Measurements from ENCODE around the gene PCOLCE2. TPM values are rescaled to one million over a fixed set of nuclear protein-coding genes. Genes with fewer than 3 reads are reported as not detected.
A peak's percentile ranks its signal among the peaks of the same experiment; 100 is the strongest.

The PCOLCE2 gene
- total RNA-seq, 1 experiment from 2014 or later: 13.5 TPM

GRCh38 chr3:142784228-142784627 is 104.7 kb downstream of the PCOLCE2 start:
- POLR2A ChIA-PET: no interaction called here

DNA sequence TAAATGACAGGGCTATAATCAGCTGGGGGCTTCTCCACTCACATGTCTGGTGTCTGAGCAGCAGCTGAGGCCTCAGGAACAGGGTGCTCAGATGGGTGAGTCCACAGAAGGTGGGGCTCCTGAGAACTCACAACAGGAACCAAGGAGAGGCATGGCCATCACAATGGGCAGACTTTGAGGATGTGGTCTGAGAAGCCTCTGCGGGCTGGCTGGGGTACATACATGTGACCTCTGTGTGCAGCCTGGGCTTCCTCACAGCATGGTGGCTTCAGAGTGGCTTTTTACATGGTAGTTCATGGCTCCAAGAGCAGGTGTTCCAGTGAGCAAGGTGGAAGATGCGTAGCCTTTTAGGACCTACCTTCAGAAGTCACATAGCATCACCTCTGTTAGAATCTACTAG is 106.3 kb downstream of the PCOLCE2 start:
- Mint-ChIP-seq H3K4me1 (no peaks in the 10 kb centered on the region), H3K36me3 (no peaks in the 10 kb centered on the region), H3K9me3 (no peaks in the 10 kb centered on the region), H3K27ac (no peak overlapping the region), H3K27me3 (ENCODE audit: low read depth) (no peaks in the 10 kb centered on the region), H3K4me3 (no peak overlapping the region)
- CTCF ChIA-PET: no interaction called here
- POLR2A ChIA-PET: no interaction called here
- ATAC-seq (0 out of 2 replicates have a peak, but pooled peaks have one; percentile 32), DNase-seq (ENCODE audit: low spot score) (no peak)
- TF ChIP-seq, protein P1, sequence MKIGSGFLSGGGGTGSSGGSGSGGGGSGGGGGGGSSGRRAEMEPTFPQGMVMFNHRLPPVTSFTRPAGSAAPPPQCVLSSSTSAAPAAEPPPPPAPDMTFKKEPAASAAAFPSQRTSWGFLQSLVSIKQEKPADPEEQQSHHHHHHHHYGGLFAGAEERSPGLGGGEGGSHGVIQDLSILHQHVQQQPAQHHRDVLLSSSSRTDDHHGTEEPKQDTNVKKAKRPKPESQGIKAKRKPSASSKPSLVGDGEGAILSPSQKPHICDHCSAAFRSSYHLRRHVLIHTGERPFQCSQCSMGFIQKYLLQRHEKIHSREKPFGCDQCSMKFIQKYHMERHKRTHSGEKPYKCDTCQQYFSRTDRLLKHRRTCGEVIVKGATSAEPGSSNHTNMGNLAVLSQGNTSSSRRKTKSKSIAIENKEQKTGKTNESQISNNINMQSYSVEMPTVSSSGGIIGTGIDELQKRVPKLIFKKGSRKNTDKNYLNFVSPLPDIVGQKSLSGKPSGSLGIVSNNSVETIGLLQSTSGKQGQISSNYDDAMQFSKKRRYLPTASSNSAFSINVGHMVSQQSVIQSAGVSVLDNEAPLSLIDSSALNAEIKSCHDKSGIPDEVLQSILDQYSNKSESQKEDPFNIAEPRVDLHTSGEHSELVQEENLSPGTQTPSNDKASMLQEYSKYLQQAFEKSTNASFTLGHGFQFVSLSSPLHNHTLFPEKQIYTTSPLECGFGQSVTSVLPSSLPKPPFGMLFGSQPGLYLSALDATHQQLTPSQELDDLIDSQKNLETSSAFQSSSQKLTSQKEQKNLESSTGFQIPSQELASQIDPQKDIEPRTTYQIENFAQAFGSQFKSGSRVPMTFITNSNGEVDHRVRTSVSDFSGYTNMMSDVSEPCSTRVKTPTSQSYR (CRISPR knock-in tag; IDR thresholded peaks at IDR 0.05): no peak
- TF ChIP-seq, protein P2, sequence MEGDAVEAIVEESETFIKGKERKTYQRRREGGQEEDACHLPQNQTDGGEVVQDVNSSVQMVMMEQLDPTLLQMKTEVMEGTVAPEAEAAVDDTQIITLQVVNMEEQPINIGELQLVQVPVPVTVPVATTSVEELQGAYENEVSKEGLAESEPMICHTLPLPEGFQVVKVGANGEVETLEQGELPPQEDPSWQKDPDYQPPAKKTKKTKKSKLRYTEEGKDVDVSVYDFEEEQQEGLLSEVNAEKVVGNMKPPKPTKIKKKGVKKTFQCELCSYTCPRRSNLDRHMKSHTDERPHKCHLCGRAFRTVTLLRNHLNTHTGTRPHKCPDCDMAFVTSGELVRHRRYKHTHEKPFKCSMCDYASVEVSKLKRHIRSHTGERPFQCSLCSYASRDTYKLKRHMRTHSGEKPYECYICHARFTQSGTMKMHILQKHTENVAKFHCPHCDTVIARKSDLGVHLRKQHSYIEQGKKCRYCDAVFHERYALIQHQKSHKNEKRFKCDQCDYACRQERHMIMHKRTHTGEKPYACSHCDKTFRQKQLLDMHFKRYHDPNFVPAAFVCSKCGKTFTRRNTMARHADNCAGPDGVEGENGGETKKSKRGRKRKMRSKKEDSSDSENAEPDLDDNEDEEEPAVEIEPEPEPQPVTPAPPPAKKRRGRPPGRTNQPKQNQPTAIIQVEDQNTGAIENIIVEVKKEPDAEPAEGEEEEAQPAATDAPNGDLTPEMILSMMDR (IDR thresholded peaks at IDR 0.05): no peak
- TF ChIP-seq NFYB (CRISPR knock-in tag; conservative IDR thresholded peaks at IDR 0.05; ENCODE audit: low read depth) (no peak), ZNF232 (CRISPR knock-in tag; IDR thresholded peaks at IDR 0.05) (no peak), ELF4 (CRISPR knock-in tag; IDR thresholded peaks at IDR 0.05; ENCODE audit: low read depth) (no peak), HMGA2 (CRISPR knock-in tag; IDR thresholded peaks at IDR 0.05) (no peak), CBFB (CRISPR knock-in tag; IDR thresholded peaks at IDR 0.05; ENCODE audit: low read depth) (no peak), ZNF317 (CRISPR knock-in tag; IDR thresholded peaks at IDR 0.05; ENCODE audit: borderline replicate concordance, low read depth) (no peak), ETV6 (CRISPR knock-in tag; IDR thresholded peaks at IDR 0.05) (no peak), SP1 (CRISPR knock-in tag; conservative IDR thresholded peaks at IDR 0.05) (no peak), RORB (CRISPR knock-in tag; IDR thresholded peaks at IDR 0.05) (no peak)
- TF ChIP-seq, protein P3, sequence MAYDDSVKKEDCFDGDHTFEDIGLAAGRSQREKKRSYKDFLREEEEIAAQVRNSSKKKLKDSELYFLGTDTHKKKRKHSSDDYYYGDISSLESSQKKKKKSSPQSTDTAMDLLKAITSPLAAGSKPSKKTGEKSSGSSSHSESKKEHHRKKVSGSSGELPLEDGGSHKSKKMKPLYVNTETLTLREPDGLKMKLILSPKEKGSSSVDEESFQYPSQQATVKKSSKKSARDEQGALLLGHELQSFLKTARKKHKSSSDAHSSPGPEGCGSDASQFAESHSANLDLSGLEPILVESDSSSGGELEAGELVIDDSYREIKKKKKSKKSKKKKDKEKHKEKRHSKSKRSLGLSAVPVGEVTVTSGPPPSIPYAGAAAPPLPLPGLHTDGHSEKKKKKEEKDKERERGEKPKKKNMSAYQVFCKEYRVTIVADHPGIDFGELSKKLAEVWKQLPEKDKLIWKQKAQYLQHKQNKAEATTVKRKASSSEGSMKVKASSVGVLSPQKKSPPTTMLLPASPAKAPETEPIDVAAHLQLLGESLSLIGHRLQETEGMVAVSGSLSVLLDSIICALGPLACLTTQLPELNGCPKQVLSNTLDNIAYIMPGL (CRISPR knock-in tag; IDR thresholded peaks at IDR 0.05): no peak

More at GRCh38 chr3:142784228-142784627, 104.7 kb downstream of the PCOLCE2 start:
- no peak overlapping the region for H3K27ac Mint-ChIP-seq
- TF ChIP-seq OVOL2 (CRISPR knock-in tag; IDR thresholded peaks at IDR 0.05; ENCODE audit: borderline replicate concordance) (no peak), CREB1 (CRISPR knock-in tag; IDR thresholded peaks at IDR 0.05) (no peak), ZNF232 (CRISPR knock-in tag; IDR thresholded peaks at IDR 0.05) (no peak), SMAD3 (CRISPR knock-in tag; IDR thresholded peaks at IDR 0.05; ENCODE audit: borderline replicate concordance) (no peak), HMGA2 (CRISPR knock-in tag; IDR thresholded peaks at IDR 0.05) (no peak)
- TF ChIP-seq, protein P4, sequence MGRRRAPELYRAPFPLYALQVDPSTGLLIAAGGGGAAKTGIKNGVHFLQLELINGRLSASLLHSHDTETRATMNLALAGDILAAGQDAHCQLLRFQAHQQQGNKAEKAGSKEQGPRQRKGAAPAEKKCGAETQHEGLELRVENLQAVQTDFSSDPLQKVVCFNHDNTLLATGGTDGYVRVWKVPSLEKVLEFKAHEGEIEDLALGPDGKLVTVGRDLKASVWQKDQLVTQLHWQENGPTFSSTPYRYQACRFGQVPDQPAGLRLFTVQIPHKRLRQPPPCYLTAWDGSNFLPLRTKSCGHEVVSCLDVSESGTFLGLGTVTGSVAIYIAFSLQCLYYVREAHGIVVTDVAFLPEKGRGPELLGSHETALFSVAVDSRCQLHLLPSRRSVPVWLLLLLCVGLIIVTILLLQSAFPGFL (CRISPR knock-in tag; IDR thresholded peaks at IDR 0.05; ENCODE audit: borderline replicate concordance): no peak
- TF ChIP-seq, protein P5, sequence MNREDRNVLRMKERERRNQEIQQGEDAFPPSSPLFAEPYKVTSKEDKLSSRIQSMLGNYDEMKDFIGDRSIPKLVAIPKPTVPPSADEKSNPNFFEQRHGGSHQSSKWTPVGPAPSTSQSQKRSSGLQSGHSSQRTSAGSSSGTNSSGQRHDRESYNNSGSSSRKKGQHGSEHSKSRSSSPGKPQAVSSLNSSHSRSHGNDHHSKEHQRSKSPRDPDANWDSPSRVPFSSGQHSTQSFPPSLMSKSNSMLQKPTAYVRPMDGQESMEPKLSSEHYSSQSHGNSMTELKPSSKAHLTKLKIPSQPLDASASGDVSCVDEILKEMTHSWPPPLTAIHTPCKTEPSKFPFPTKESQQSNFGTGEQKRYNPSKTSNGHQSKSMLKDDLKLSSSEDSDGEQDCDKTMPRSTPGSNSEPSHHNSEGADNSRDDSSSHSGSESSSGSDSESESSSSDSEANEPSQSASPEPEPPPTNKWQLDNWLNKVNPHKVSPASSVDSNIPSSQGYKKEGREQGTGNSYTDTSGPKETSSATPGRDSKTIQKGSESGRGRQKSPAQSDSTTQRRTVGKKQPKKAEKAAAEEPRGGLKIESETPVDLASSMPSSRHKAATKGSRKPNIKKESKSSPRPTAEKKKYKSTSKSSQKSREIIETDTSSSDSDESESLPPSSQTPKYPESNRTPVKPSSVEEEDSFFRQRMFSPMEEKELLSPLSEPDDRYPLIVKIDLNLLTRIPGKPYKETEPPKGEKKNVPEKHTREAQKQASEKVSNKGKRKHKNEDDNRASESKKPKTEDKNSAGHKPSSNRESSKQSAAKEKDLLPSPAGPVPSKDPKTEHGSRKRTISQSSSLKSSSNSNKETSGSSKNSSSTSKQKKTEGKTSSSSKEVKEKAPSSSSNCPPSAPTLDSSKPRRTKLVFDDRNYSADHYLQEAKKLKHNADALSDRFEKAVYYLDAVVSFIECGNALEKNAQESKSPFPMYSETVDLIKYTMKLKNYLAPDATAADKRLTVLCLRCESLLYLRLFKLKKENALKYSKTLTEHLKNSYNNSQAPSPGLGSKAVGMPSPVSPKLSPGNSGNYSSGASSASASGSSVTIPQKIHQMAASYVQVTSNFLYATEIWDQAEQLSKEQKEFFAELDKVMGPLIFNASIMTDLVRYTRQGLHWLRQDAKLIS (CRISPR knock-in tag; IDR thresholded peaks at IDR 0.05; ENCODE audit: borderline replicate concordance): no peak
- TF ChIP-seq, protein P6, sequence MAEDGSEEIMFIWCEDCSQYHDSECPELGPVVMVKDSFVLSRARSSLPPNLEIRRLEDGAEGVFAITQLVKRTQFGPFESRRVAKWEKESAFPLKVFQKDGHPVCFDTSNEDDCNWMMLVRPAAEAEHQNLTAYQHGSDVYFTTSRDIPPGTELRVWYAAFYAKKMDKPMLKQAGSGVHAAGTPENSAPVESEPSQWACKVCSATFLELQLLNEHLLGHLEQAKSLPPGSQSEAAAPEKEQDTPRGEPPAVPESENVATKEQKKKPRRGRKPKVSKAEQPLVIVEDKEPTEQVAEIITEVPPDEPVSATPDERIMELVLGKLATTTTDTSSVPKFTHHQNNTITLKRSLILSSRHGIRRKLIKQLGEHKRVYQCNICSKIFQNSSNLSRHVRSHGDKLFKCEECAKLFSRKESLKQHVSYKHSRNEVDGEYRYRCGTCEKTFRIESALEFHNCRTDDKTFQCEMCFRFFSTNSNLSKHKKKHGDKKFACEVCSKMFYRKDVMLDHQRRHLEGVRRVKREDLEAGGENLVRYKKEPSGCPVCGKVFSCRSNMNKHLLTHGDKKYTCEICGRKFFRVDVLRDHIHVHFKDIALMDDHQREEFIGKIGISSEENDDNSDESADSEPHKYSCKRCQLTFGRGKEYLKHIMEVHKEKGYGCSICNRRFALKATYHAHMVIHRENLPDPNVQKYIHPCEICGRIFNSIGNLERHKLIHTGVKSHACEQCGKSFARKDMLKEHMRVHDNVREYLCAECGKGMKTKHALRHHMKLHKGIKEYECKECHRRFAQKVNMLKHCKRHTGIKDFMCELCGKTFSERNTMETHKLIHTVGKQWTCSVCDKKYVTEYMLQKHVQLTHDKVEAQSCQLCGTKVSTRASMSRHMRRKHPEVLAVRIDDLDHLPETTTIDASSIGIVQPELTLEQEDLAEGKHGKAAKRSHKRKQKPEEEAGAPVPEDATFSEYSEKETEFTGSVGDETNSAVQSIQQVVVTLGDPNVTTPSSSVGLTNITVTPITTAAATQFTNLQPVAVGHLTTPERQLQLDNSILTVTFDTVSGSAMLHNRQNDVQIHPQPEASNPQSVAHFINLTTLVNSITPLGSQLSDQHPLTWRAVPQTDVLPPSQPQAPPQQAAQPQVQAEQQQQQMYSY (CRISPR knock-in tag; IDR thresholded peaks at IDR 0.05): no peak
- no peaks in the 10 kb centered on the region for H3K9me3 Mint-ChIP-seq
- CTCF ChIA-PET: no interaction called here
- H3K27me3 Mint-ChIP-seq (ENCODE audit: low read depth): no peaks in the 10 kb centered on the region
- DNase-seq (ENCODE audit: low spot score) (no peak), ATAC-seq (no peak)
- no peaks in the 10 kb centered on the region for H3K36me3 Mint-ChIP-seq
- no peak overlapping the region for H3K4me3 Mint-ChIP-seq
- H3K4me1 Mint-ChIP-seq: no peaks in the 10 kb centered on the region
